Suppressor macrophage treated with lipopolysaccharide for 1 hour (primary cell): ENCODE measurements around the gene DGCR6L.
A peak's percentile ranks its signal among the peaks of the same experiment; 100 is the strongest.
"Not testable (repeated sequence)": the region's sequence is repeated elsewhere in the genome, so short reads cannot be mapped to it uniquely, and the experiment has no call there.

Experiments
- DNase-seq, 3 donors: peaks; one replicate each; pipeline ENCODE4 v3.0.0-alpha.2; 2020 to 2022

The DGCR6L gene

GRCh38 chr22:20308806-20309650, 10.8 kb downstream of the DGCR6L start:
- peak in 1 of 3 donors; percentile 3 for DNase-seq

DNA sequence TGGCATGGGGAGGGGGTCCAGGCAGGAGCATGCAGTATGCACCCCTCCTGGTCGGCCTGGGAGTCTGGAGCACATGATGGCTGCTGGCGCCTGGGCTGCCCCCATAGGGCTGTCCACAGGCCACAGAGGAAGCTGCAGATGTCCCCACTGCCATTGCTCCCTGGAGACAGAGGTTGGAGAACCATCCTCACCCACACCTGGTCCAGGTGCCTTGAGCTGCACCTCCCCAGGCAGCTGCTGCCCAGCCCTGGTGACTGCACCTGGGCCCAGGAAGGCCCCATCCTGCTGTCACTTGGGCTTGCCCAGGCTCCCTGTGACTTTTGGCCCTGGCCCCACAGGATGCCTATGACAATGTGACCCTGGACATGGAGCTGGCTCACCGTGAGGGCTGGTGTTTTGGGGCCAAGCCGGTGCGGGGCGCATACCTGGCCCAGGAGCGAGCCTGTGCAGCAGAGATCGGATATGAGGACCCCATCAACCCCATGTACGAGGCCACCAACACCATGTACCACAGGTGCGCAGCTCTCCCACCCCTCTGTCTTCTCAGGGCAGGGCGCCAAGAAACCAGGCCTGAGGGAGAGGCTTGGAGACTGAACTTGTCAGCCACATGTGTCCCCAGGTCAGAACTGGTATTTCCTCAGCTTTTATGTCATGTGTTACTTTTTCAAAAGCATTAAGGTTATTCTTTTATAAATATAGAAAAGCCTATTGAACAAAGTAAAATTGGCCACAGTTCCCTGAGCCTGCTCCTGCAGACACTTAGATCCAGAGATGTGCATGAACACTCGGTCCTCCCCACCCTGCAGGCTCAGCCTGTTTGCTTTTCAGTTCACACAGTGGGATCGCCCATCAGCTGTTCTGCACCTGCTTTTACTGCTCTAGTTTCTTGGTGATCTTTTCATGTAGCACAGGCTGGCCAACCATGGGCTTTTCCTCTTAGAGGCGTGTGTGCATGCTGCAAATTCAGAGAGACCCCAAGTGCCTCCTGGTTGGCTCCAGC, 12.1 kb downstream of the DGCR6L start:
- not testable (repeated sequence) for DNase-seq

- not testable (repeated sequence) for DNase-seq
Observed at GRCh38 chr22:20306646-20307447, 13.0 kb downstream of the DGCR6L start.

- no peak for DNase-seq
Observed at GRCh38 chr22:20305894-20306645, 13.8 kb downstream of the DGCR6L start.

DNA sequence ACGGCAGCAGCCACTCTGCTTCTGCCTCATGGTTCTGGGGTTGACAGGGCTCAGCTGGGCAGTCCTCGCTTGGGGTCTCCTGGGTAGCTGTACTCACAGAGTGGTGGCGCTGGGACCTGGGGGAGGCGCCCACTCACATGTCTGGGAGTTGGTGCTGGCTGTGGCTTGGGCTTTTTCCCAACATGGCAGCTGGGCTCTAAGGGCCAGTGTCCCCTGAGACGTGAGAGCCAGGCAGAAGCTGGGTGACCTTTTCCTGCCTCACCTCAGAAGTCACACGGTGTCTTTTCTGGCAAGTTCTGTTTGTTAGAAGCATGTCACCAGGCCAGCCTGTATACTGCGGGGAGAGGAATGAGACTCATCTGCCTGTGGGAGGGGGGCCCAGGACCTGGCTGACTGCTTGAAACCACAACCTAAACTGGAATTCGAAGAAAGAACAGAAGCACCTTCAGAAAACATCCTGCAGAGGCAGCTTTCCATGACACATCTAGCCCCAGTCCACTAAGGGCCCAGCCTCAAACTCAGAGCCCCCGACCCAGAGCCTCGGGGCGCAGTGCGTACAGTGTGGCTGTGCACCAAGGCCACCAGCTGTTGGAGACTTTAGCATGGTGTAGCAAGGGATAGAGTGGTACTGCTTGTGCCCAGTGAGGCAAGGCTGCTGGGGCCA, 14.5 kb downstream of the DGCR6L start:
- DNase-seq, result not testable (repeated sequence)

DNA sequence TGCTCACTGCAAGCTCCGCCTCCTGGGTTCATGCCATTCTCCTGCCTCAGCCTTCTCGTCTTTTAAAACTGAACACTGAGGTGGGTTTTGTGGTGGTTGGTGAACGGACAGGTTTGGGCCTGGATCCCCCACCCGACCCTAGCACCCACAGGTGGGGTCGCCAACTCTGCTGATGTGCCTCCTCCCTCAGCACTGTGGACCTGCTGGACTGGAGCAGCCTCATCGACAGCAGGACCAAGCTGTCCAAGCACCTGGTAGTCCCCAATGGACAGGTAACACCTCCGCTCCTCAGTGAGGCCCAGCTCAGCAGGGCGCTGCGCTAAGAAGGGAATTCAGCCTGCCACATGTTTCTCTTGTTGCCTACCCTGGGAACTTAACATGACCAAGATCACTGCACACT, 15.2 kb downstream of the DGCR6L start:
- DNase-seq, result no peak

DNA sequence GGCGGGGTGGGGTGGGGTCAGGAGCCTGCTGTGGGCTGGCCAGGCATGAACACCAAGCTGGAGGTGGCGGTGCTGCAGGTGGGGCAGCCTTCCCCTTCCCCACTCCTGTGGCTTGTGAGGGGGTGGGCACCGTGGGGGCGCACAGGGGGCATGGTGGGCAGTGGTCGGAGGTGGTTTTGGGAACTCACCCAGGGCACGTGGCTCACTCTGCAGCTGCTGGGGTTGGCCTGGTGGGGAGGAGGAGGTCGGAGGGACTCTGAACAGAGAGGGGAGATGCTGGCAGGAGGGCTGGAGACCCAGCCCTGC, 16.7 kb downstream of the DGCR6L start:
- not testable (repeated sequence) for DNase-seq

GRCh38 chr22:20302438-20303228, 17.2 kb downstream of the DGCR6L start:
- no peak for DNase-seq

DNA sequence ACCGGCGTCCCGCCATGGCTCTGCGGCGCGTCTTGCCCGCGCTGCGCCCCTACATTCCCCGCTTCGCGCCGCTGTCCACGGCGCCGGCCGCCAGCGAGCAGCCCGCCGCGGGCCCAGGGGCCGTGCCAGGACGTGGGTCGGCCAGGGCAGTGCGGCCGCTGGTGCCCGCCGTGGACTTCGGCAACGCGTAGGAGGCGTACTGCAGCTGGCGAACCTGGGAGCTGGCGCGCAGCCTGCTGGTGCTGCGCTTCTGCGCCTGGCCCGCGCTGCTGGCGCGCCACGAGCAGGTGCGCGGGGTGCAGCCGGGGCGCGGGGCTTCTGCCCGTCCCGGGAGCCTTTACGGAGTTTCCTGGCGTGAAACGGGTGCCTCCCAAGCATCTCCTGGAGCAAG, 20.1 kb downstream of the DGCR6L start:
- no peak for DNase-seq

- peak; percentile 87 to 96 (median 93) for DNase-seq
Observed at GRCh38 chr22:20298803-20299745, 20.8 kb downstream of the DGCR6L start.

GRCh38 chr22:20298110-20298802, 21.6 kb downstream of the DGCR6L start:
- no peak for DNase-seq

DNA sequence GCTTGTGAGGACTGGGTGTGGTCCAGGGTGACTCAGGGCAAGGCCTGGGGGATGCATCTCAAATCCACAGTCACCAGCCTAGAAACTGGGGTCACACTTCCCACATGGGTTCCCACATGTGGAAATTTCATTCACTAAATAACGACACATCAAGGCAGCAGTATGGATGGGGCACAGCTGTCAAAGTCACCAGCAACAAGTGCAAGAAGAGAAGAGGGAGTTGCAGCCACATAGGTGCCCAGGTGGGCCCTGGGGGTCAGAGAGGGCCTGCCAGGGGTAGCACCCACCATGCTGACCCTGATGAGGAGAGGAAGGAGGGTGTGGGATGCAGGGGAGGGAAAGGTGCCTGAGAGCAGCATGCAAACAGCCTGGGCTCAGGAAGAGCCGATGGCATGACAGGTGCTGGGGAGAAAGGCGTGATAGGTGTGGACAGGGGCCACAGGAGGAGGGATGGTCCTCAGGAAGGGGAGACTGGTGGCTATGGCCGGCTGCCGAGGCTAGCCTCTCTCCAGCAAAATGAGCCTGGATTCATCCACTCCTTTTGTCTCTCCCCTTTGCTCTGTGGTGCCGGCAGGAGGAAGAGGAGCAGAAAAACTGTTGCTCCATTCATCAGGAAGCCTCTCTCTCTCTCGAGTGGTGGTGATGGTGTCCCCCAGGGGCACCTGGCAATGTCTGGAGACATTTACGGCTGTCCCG, 22.3 kb downstream of the DGCR6L start:
- DNase-seq, result no peak

- DNase-seq, result no peak
Observed at GRCh38 chr22:20296598-20296997, 23.3 kb downstream of the DGCR6L start.

GRCh38 chr22:20295262-20296064, 24.4 kb downstream of the DGCR6L start:
- no peak for DNase-seq

DNA sequence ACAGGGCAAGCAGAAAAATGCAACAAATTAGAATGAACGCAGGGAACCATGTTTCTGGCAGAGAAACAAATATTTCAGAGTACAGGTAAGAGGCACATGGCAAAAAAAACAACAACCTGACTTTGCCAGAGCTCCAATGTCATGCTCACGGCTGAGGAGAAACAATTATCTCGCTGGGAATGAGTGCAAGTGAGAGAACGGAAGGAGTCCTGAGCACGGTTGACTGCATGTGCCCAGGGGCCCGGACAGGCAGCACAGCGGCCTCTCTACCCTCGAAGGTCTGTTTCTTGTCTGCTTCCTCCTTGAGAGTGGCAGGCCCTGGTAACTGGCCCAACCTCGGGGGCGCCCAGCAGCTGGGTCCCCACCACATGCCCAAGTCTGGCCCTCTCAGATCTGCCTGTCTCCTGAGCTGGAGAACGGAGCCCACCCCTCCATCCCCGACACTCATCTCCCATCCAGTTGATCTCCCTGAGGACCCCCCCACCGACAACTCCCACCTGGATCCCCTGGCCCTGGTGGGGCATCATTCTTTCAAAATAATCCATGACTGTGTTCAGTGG, 27.1 kb downstream of the DGCR6L start:
- no peak for DNase-seq

DNA sequence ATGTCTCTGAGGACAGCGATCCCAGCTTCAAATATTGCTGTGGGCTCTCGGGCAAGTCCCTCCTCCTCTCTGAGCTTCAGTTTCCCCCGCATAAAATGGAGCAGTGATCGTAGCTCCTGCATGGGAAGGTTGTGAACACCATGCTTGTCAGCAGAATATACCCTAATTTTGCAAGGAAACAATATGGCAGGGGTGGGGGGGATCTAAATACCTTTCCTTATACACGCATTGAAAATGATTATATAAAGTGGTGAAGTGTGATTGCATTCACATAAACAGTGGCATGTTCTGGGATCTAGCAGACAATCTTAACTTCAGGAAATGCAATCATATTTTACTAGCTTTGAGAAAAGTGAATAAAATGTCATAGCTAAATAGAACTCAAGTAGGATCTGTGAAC, 27.8 kb downstream of the DGCR6L start:
- DNase-seq, result no peak

- DNase-seq, result no peak
Observed at GRCh38 chr22:20291604-20292063, 28.2 kb downstream of the DGCR6L start.
